GDM1 (cell line): Measurements from ENCODE around the gene SLC9C1.
"Not testable (repeated sequence)": the region's sequence is repeated elsewhere in the genome, so short reads cannot be mapped to it uniquely, and the experiment has no call there.

Experiments used
- DNase-seq: peaks from one replicate; lab custom pipeline; 2025; lab: John Stamatoyannopoulos, UW

The SLC9C1 gene

DNA sequence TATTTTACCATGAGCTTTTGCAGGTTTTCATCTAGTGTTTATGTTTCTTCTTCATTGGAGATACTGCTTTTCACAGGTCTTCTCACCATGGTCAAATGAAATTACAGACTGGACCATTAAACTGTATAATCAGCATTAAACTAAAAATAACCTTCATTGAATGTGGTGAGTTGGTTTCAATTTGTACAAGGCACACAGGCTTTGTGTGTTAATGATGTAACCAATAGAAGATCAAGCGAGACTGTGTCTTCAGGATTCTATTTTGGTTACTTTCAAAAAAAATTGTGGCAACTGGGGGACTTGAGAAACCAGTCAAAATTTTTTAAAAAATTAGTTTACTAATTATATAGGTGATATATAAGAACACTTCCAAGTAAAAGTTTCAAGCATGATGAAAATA lies 106.7 kb downstream of the SLC9C1 start:
- no peak for DNase-seq

- not testable (repeated sequence) for DNase-seq
Measured at GRCh38 chr3:112185423-112186035, 108.5 kb downstream of the SLC9C1 start.

- no peak for DNase-seq
Measured at GRCh38 chr3:112175646-112176045, 118.4 kb downstream of the SLC9C1 start.

- no peak for DNase-seq
Measured at GRCh38 chr3:112175037-112175436, 119.0 kb downstream of the SLC9C1 start.

DNA sequence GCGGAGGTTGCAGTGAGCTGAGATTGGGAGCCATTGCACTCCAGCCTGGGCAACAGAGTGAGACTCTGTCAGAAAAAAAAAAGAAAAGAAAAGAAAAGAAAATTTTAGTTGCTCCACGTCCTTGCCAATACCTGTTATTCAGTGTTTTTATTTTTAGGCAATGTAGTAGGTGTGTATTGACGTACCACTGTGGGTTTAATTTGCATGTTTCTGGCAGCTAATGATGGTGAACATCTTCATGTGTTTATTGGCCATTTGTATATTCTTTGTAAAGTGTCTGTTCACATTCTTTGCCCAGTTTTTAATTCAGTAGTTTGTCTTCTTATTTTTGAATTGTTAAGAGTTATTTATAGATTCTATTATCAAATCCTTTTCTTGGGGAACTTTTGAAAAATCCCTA lies 122.9 kb downstream of the SLC9C1 start:
- no peak for DNase-seq

GRCh38 chr3:112170046-112170445 lies 124.0 kb downstream of the SLC9C1 start:
- DNase-seq: no peak

DNA sequence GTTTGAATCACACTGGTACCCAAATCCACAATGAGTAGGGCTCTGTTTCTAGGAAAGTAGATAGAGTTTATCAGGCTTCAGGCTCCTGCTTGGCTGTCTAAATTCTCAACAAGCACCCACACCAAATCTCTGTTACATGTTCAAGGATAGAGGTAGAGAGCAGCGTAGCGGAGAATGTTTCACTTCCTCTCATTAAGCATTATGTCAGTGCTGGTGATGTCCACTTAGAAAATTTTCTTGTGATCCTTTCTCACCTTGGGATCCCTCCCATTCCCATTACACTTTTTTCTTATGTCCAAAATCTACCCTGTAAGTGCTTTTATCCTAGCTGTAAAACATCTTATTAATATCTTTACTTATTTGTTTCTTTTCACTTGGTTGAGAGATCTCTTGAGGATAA lies 126.3 kb downstream of the SLC9C1 start:
- no peak for DNase-seq

DNA sequence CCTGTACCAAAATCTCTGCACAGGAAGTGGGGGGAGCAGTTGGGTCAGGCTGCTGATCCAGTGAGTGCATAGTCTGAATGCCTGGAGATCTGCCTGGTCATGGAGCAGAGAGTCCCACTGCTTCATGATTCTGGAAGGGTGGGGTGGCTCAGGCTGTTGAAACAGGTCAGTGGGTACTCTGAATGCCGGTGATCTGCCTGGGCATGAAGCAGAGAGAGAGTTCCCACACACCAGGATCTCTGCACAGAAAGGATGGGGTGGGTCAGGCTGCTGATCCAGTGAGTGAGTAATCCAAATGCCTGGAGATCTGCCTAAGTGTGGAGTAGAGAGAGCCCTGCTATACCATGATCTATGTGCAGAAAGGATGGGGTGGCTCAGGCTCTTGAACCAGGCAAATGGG lies 144.9 kb downstream of the SLC9C1 start:
- no peak for DNase-seq

DNA sequence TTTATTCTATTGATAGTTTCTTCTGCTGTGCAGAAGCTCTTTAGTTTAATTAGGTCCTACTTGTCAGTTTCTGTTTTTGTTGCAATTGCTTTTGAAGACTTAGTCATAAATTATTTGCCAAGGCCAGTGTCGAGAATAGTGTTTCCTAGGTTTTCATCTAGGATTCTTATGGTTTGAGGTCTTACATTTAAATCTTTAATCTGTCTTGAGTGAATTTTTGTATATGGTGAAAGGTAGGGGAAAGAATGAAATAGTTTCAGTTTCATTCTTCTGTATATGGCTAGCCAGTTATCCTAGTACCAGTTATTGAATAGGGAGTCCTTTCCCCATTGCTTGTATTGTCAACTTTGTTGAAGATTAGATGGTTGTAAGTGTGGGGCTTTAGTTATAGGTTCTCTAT lies 150.3 kb downstream of the SLC9C1 start:
- no peak for DNase-seq

DNA sequence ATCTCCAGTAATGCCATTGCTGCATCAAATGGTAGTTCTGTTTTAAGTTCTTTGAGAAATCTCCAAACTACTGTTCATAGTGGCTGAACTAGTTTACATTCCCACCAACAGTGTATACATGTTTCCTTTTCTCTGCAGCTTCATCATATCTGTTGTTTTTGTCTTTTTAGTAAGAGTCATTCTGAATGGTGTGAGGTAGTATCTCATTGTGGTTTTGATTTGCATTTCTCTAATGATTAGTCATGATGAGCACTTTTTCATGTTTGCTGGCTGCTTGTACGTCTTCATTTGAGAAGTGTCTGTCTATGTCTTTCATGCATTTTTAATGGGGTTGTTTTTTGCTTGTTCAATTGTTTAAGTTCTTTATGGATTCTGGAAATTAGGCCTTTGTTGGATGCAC lies 150.8 kb downstream of the SLC9C1 start:
- no peak for DNase-seq

- DNase-seq: no peak
Measured at GRCh38 chr3:112141293-112141692, 152.7 kb downstream of the SLC9C1 start.

DNA sequence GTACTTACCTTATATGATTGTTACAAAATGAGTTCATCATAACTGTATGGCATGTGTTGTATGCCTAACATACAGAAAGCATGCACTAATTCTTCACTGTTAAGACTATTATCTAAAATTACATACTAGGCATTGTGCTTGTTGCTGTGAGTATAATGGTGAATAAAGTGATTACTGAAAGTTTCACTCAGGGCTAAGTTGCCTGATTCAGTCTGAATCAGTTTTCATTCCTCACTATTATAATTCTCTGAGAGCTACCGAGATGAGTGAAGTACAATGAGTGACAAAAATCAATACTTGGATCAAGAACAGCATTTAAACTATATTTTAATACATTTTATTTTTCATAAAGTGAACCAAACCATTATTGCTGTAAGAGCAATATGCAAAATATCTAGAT lies 153.4 kb downstream of the SLC9C1 start:
- no peak for DNase-seq

DNA sequence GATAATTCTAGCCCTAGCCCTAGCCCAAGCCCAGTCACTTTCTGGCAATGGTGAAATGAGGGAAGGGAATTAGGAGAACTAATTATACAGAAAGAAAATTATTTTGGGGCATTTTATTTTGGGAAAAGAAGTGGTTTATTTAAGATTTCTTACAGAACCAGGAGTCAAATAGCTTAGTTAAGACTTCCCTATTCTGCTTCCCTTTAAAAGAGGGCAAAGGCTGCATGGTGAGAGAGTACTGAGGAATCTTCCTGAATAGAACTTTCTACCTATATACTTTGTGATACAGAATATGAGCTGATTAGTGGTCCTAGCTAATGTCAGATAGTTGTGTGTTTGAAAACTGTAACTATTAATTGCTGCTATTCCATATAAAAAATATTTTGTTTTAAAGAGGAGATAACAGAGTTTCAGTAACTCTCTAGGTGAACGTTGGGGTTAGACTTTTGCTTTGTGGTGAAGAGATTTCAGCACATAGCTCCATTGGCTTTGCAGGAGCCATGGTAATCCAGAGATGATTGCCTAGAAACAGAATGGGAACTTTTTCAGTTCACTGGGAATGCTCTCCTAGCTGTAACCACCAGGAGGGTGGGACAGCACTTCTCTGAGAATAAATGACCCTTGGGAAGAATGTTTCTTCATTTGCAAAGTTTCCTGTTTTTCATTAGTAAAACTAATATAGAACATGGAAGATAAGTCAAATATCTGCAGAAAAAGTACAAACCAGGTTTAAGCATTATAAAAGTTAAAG lies 155.6 kb downstream of the SLC9C1 start:
- no peak for DNase-seq

DNA sequence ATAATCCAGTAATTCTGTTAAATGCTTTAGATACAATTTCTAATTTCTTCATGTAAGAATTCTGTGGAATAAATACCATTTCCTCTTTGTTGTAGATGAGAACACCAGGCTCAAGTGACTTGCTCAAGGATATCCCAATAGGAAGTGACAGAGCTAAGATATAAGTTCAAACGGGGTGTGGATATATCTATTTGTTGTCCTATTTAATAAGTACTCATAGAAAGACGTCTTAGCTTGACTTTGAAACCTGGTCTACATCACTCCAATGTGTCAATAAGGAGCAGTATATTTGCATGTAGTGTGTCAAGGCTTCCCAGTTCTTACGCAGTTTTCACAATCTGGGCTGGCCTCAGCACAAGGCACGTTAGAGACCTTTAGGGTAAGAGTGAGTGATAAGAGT lies 156.2 kb downstream of the SLC9C1 start:
- no peak for DNase-seq

DNA sequence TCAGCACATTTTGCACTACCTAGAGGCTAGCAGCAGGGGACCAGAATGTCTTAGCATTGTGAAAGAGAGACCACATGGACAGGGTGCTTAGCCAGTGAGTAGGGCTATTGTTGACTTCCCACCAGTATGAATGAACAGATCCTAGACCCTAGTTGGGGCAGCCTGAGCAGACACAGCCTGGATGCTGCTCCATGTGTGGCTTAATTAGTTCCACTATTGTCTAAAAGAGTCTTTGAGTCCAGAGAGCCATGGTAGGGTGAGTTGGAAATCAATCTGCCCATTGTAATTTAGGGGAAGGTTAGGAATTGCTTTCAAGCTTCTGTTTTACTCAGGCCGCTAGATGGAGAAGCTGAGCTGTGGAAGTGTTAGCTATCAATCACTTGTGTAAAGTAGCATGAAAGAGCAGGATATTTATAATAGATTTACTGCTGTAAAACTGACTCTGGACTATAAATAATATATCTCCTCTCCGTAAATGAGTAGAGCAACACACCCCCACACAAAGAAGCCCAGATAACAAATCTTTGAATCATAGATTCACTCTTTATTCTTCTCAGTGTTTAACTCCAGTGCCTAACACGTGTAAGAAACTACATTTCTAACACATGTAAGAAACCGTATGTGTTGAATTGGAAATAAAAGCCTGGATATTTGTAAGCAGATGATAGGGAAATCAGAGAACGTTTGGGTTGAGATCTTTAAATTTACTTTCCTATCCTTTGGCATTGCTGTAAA lies 156.9 kb downstream of the SLC9C1 start:
- DNase-seq: peak; percentile 32

DNA sequence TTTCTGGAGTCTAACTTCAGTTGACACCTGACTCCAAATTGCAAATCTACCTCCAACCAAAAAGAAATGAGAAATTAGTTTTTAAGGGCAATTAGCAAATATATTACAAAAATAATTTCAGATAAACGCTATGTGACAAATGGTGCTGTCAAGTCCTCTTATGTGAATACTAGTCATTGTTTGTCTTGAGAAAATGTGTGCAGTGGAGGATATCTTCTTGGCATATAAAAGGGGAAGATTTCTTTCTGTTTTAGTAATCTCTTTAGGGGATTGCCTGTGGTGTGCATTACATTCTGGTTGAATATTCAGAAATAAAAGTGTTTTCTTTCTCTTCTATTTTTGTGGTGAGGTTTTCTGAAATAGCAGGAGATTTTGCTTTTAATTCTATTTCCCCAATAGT lies 158.0 kb downstream of the SLC9C1 start:
- no peak for DNase-seq

DNA sequence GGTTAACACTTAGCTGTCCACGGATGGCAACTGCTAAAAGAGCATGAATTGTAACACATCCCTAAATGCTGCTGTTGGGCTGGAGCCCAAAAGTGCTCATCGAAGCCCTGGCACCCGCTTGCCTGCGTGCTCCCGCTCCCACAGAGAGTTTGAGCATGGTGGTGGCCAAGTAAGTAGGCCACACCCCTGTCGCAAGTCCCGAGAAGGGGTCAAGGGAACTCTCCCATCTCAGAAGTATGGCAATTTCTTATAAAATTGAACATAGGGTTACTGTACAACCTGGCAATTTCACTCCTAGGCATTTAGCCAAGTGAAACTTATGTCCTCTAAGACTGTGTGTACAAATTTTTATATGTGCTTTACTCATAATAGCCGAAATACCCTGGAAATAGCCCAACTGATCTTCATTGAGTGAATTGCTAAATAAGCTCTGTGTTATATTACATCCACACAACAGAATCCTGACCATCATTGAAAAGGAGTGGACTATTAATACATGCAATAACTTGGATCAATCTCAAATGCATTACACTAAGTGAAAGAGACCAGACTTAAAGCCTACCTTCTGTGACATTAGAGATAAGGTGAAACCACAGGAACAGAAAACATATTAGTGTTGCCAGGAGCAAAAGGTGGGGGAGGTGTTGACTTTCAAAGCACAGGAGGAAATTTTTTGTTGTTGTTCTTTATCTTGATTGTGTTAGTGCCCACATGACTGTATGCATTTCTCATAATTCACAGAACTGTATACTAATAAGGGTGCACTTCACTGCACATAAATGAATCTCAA lies 159.5 kb downstream of the SLC9C1 start:
- DNase-seq: no peak

DNA sequence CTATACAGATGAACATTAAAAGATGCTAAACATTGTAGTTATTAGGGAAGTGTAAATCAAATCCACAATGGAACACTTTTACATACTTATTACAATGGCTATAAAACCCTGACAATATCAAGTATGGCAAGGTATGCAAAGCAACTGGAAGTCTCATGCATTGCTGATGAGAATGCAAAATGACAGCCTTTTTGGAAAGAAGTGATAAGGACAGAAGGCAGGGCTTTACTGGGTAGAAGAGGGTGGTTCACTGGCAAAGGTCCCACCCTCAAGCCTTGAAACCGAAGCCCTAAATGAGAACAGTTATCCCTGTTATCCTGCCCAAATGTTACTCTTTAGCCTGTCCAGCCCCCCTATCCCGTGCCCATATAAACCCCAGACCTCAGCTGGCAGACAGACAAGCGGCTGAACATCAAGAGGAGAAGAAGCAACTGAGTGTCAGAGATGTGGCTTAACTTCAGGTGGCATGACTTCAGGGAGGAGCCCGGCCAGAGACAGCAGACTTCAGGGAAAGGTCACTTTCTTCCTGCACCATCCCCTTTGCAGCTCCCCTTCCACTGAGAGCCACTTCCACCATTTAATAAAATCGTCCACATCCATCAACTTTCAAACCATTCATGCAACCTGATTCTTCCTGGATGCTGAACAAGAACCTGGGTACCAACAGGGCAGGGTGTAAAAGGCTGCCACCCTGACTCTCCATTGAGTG lies 160.2 kb downstream of the SLC9C1 start:
- DNase-seq: no peak

- DNase-seq: peak; percentile 58
Measured at GRCh38 chr3:112132975-112133448, 161.0 kb downstream of the SLC9C1 start, which contains the start of gene GCSAM. Gene GCSAM (minus strand): TSS chr3:112133248. CDS start chr3:112133120, 128 bp downstream.

DNA sequence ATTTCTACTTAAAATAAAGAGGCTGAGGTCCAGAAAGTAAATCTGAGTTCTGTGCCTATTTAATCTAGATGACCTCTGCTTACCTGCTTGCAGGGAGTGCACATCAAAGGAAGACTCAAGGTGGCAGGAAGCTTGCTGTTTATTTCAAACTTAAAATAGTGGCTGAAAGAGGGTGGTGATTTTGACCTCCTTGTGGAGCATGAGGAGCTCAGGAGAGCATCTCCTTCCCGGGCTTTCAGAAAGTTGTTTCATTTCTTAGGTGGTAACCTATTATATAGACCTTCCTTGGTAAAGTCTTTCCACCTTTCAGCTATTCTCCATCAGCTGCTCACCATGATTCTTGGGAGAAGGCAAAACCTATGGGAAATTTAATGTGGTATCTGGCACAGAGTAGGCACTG lies 161.5 kb downstream of the SLC9C1 start:
- DNase-seq: no peak

GRCh38 chr3:112132088-112132487 lies 161.9 kb downstream of the SLC9C1 start:
- no peak for DNase-seq

GRCh38 chr3:112131111-112131510 lies 162.9 kb downstream of the SLC9C1 start:
- no peak for DNase-seq
